NCI-H2227 (cell line): ENCODE results near the gene LRP1.

Experiments
- DNase-seq: peaks from one replicate; lab custom pipeline; 2025; ENCODE audit not compliant: unreplicated experiment; lab: John Stamatoyannopoulos, UW

LRP1 gene

DNA sequence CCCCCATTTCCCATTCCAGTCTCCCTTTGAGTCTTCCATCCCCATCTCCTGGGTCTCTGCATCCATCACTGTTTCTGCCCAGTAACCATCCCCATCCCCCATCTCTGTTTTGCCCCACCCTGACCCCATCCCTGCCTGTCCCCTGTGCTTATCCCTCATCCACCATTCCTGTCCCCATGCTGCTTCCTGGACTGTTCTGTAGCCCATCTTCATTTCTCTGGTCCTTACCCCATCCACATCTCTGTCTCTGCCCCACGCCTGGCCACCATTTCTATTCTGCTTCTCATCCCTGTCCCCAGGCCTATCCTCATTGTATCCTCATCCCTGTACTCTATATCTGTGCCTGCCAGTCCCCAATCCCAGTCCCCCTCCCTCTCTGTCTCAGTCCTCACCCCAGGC, 92.5 kb downstream of the LRP1 start:
- DNase-seq, result no peak

DNA sequence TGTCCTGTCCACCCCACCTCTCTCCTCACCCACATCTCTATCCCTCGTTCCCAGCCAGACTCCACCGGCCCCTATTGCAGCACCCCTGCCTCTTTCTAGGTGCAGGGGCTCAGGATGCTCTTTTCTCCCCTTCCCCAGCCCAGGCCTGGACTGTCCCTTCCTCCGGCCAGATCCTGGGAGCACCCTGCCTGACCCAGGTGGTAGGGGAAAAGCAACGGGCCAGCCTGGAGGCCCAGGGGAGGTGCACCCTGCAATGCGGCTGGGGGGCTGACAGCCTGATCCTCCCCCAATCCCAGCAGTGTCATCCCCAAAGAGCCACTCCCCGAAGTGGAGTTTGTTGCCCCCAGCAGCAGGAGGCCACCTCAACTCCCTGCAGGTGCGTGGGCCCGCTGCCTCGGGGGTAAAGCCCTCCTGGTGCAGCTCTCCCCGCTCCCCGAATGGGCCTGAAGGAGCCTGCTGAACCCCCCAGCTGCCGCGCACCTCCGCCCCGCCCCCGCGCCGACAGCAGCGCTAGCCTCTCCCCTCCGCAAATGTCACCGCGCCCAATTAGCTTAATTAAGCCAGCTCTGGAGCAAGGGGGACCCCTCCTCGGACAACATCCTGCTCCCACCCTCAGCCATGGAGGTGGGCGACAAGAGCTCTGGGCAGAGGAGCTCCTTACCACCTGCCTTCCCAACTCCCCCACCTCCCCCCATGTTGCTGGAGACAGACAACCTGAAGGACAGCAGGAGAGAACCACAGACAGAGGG, 93.1 kb downstream of the LRP1 start:
- DNase-seq, result no peak

DNA sequence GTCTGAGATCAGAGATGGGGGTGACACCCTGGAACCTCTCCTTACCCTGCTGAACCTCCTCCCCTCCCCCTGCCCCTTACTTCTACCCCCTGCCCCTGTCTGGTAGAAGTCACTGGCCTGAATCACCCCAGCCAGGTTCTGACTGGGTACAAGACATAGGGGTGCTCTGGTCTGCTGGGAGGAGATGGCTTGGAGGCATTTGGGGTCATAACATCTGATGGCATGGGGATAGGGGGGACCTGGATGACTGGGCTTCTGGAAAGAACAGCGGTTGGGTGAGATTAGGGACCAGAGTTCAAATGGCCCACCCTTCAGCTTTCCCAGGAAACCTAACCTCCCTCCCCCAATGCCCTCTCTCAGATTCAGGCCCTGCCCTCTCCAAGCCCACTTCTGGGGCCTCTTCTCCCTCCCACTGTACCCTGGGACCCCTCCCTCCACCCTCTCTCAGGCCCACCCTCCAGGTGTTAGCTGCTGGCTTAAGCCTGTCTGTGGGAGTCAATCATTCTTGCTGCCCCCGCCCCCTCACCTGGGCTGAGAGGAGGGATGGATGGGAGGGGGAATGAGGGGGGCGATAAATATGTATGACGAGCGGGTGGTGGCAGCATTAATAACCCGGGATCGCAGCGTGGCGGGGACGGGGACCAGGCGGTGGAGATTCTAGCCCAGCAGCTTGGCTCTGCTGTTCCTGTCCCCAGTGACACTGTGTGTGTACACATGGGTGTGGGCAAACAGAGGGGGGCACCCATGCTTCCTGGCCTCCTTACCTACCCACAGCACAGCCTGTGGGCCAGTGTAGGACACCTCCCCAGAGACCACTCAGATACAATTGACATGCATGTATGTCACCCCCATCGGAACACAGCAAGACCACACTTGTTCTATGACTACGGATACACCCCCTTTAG, 94.3 kb downstream of the LRP1 start:
- no peak for DNase-seq

DNA sequence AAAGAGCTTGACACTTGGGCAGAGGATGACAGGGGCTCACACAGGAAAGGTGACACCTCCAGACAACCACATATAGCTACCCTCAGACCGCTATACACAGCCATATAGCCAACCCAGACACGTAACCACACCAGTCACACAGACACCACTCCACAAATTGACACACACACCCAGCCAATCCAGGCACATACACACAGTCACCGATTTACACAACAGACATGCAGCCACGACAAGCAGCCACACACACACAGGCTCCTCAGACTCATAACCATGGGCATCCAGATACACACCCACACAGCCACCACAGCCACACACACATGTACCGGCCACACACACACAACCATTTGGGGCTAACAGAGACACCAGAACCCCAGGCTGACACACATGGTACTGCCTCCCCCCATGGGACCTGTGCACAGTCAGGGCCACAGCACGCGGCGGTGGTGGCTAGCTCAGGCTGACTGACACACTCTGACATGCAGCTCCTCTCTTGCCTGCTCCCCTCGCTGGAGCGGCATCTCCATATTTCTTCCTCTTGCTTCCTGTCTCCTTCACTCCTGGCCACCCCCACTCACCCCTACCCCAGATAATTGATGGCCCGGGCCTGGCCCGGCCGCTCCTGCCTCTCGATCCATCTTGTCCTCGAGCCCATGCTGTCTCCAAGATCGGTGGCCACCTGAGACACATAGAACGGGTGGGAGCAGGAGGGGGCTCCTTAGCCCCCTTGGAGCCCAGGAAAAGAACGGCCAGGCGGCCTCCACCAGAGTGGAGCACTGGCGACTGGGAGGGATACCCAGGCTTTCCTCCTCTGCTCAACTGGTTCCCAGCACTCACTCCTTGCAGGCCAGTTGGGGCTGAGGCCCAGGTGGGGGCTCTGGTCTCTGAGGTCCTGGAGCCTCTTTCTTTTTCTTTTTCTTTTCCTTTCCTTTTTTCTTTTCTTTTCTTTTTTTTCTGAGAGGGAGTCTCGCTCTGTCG, 95.2 kb downstream of the LRP1 start:
- no peak for DNase-seq

DNA sequence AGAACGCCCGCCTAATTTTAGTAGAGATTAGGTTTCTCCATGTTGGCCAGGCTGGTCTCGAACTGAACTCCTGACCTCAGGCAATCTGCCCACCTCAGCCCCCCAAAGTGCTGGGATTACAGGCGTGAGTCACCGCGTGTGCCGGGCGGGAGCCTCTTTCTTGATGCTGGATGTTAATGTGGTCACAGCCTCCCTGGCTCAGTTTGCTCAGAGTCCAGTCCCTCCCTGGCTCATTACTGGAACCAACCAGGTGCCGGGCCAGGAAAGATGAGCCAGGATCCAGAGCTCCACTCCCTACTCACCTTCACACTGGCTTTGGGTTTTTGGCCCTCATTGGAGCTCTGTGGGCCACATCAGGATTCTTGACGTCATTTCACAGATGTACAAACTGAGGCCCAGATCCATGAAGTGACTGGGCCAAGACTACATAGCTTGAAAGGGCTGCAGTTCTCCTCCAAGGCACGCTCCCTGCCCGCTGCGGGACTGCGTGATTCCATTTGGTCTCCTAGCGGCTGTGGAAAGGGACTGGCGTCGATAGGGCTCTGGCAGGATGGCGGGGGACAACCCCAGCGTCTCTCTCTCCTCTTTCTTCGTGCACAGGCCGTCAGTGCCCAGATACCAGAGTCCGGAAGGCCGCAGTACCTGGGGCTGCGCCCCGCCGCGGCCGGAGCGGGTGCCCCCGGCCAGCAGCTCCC, 96.1 kb downstream of the LRP1 start:
- no peak for DNase-seq

DNA sequence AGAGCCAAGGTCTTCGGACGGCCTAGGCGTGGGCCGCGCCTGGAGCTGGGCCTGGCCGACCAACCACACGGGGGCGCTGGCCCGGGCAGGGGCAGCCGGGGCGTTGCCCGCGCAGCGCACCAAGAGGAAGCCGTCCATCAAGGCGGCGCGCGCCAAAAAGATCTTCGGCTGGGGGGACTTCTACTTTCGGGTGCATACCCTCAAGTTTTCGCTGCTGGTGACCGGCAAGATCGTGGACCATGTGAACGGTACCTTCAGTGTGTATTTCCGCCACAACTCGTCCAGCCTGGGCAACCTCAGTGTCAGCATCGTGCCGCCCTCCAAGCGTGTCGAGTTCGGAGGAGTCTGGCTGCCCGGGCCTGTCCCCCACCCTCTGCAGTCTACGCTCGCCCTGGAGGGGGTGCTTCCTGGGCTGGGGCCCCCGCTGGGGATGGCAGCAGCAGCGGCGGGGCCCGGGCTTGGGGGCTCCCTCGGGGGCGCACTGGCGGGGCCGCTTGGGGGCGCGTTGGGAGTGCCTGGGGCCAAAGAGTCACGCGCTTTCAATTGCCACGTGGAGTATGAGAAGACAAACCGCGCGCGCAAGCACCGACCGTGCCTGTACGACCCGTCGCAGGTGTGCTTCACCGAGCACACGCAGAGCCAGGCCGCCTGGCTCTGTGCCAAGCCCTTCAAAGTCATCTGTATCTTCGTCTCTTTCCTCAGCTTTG, 96.8 kb downstream of the LRP1 start:
- DNase-seq, result peak; percentile 19

DNA sequence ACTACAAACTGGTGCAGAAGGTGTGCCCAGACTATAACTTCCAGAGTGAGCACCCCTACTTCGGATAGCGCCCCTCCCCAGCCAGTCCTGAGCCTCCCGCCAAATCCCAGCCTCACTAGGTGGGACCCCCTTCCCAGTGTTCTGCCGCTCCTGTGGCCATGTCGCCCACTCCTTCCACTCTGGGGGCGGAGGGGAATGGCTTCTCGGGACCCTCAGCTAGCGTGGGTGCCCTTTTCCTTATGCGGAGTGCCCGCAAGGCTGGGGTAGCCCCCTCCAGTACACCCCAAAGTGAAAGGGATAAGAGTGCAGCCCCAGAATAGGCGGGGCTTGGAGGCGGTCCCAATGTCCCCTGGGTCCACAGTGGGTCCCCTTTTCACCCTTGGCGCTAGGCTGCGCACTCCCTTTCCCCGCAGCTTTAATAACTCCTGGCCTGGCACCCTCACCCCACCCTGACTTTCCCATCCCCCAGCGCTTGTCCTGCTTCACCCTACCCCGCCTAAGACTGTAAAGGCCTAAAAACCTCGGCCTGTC, 97.5 kb downstream of the LRP1 start:
- no peak for DNase-seq

DNA sequence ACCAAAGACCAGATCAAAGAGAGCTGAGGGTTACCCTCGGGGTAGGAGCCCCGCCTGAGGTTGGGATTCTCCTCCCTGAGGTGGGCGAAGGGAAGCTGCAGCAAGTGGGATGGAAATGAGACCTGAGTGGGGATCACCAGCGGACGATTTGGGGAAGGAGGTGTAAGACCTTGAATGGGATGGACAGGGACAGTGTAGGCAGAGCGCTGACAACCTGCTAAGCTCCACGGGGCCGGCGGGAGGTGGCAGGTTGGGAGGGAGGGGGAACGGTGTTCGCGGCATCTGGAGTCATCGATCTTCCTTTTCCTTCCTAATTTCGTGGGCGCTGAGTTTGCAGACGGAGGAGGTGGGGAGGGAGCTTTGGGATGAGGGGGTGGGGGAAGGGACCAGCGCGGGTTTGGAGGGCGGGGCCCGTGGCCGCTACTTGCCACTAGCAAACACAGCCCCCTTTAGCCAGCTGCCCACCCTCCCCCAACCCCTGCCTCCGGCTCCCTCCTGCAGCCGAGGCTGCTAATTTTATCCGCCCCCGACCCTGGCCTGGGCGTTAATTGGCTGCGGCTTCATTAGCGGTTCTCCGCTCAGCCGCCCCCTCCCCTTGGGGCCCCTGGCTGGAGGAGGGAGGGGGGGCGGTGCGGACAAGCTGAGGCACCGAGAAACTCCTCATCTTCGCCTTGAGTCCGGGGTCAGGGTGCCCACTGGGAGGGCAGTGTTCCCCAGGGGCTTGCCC, 98.5 kb downstream of the LRP1 start:
- peak; percentile 20 for DNase-seq

DNA sequence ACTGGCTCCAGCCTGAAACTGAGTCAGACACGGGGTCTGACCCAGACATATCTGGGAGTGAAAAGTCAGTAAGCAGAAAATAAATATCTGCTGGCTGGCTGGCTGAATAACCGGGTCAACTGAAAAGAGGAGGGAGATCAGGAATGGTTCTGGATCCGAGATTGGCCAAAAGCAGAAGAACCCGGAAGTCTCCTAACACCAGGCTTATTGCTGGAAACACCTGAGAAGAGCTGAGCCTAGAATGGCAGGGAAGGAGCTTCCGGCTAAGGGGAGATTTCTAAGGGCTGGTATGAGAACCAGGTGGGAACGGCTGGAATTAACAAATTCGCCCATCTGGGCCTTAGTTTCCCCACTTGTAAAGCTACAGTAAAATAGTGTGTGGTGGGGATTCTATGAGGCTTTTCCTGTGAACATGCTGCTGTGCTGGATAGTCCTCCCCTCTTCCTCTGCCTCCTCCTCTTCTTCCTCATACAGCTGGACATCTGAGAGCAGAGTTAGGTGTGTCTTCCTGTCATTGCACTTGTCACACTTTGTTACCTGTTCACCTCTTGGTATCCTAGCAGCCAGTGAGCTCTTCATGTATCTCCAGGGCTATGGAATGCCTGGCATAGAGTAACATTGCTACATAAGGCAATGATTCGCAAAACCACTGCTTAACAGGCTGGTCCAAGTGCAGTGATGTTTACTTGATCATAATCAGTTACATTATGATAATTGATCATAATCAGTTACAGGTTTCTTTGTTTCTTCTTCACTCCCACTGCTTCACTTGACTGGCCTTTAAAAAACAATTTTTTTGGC, 99.2 kb downstream of the LRP1 start:
- DNase-seq, result peak; percentile 14

DNA sequence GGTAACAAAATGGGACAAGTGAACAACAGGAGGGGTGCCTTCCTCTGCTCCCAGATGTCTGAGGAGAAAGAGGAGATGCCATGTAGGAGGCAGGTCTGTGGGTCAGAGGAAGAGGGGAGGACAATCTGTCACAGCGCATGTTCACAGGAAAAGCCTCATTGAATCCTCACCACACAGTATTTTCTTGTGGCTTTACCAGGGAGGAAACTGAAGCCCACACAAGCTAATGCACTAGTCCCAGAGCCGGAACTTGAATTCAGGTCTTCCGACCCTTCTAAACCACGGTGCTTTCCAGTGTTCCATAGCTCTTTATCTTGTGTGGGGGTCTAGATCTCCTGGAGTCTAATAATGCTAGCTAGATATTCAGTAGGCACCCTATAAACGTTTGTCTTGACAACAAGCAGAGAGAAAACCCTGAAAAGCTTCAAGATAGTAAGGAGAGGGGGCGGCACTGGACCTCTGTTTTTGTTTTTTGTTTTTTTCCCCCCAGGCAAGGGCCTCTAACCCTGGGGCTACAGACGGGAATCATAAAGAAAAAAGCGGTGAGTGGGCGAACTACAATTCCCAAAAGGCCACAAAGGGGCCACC, 100.9 kb downstream of the LRP1 start:
- DNase-seq, result no peak

DNA sequence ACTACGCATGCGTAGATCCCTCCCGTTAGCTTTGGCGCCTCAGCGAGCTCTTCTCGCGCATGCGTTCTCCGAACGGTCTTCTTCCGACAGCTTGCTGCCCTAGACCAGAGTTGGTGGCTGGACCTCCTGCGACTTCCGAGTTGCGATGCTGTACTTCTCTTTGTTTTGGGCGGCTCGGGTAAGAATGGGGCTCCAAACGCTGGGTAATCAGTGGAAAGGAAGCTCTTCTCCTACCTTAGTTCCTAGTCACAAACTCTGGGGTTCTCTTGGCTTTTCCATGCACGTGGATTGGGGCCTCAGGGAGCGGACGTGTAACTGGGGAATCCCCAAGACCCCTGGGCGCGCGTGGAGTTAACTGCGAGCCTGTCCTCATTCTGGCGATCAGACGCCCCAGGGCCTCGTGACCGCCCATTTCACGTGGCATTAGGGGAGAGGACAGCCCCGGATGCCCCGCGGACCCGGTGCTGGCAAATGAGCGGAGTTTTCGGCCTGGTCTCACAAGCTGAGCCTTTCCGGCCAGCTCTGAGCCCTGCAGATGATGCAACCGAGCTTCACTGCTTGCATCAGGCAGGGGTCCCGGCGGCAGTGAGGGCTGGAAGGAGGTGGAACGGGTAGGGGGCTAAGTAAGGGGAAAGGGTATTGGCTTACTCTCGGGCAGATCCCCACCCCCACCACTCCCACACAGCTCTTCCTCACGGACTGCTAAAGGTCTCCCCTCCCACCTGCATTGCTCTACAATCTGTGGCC, 101.5 kb downstream of the LRP1 start, which contains the start of gene SHMT2:
Gene SHMT2, plus strand, starts transcription at position 78 of the 747 bp plus-strand sequence. Its CDS starts 68 bp downstream, at position 146.
- peak; percentile 93 for DNase-seq

DNA sequence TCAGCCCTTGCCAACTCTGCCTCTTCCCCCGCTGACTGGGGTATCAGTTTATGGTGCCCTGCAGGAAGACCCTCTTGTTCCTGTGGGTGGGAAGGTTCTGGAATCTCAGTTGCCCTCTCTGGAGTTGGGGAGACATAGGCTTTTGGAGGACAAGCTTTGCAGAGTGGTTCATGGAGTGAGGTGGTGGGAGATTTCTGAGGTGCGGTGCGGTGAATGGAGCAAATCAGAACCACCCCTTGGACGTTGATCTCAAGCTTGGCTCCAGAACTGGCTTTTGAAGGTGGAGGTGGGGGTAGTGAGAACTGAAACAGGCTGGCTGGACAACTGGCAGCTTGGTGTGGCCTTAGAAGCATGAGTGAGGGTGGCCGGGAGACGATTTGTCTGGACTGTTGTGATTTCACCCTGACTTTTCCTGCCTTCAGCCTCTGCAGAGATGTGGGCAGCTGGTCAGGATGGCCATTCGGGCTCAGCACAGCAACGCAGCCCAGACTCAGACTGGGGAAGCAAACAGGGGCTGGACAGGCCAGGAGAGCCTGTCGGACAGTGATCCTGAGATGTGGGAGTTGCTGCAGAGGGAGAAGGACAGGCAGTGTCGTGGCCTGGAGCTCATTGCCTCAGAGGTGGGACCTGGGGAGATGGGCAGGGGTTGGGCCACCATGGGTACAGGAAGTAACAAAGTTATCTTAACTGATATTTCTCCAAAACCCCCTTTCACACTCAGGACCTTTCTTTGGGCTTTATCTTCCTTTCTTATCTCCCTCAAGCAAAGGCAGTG, 102.3 kb downstream of the LRP1 start:
- no peak for DNase-seq

DNA sequence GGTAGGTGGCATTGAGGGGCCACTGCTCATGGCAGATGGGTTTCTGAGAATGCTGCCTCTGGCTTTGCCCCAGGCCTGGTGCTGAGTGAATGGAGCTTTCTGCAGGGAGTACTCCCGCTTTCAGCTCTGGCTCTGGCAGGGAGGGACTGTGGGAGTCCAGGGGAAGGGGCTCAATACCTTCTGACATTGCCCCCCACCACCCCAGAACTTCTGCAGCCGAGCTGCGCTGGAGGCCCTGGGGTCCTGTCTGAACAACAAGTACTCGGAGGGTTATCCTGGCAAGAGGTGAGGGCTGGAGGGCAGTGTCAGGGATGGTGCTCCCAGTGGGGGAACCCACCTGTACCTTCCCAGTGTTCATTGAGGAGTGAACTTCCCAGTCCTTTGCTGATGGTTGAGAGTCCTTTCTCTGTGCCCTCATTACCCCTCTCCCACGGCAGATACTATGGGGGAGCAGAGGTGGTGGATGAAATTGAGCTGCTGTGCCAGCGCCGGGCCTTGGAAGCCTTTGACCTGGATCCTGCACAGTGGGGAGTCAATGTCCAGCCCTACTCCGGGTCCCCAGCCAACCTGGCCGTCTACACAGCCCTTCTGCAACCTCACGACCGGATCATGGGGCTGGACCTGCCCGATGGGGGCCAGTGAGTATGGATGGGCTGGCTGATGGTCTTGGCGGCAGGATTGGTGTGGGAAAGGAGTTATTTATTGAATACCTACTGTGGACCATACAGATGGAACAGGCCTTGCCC, 103.2 kb downstream of the LRP1 start:
- no peak for DNase-seq

DNA sequence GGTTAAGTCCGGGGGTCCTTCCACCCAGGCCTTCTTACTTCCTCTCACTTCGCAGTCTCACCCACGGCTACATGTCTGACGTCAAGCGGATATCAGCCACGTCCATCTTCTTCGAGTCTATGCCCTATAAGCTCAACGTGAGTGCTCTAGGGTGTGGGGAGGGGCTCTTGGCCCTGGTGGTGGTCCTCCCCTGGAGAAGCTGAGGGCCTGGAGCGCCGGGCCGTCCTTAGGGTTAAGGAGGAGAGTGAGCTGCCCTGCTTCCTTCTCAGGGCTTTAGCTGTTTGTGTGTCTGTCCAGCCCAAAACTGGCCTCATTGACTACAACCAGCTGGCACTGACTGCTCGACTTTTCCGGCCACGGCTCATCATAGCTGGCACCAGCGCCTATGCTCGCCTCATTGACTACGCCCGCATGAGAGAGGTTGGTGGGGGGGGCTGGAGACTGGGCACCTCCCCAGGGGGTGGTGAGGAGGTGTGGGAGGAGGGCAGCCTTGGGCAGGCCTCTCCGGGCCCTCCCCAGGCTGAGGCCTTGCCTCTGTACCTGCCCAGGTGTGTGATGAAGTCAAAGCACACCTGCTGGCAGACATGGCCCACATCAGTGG, 104.0 kb downstream of the LRP1 start:
- no peak for DNase-seq
